Effector memory CD4-positive, alpha-beta T cell (primary cell): ENCODE measurements around the gene B9D1.
A peak's percentile ranks its signal among the peaks of the same experiment; 100 is the strongest.

Source experiments
- DNase-seq, 3 donors: peaks; one replicate each; pipeline ENCODE4 v3.0.0-alpha.2; 2020
- H3K27ac ChIP-seq: 2 replicates; pipeline ENCODE4 v1.7.0; 2013; ENCODE audit warnings: mild to moderate bottlenecking, low read length, moderate library complexity; ENCODE audit not compliant: insufficient read depth, poor library complexity, severe bottlenecking
- H3K27me3 ChIP-seq: replicated peaks from 2 replicates; pipeline ENCODE4 v1.7.0; 2013; ENCODE audit warnings: mild to moderate bottlenecking, low read length; ENCODE audit not compliant: insufficient read depth, control insufficient read depth, poor library complexity, severe bottlenecking
- H3K36me3 ChIP-seq: 2 replicates; pipeline ENCODE4 v1.7.0; 2013; ENCODE audit warnings: mild to moderate bottlenecking, low read length, moderate library complexity; ENCODE audit not compliant: control insufficient read depth, insufficient read depth
- H3K4me1 ChIP-seq: 2 replicates; pipeline ENCODE4 v1.7.0; 2013; ENCODE audit warnings: low read length, mild to moderate bottlenecking; ENCODE audit not compliant: control insufficient read depth, insufficient read depth, poor library complexity, severe bottlenecking
- H3K4me3 ChIP-seq: 2 replicates; pipeline ENCODE4 v1.7.0; 2013; ENCODE audit warnings: low read length, low read depth, mild to moderate bottlenecking; ENCODE audit not compliant: insufficient read depth, poor library complexity, severe bottlenecking
- H3K9me3 ChIP-seq: 2 replicates; pipeline ENCODE4 v1.7.0; 2013; ENCODE audit warnings: mild to moderate bottlenecking, low read length, moderate library complexity; ENCODE audit not compliant: control insufficient read depth

The B9D1 gene

DNA sequence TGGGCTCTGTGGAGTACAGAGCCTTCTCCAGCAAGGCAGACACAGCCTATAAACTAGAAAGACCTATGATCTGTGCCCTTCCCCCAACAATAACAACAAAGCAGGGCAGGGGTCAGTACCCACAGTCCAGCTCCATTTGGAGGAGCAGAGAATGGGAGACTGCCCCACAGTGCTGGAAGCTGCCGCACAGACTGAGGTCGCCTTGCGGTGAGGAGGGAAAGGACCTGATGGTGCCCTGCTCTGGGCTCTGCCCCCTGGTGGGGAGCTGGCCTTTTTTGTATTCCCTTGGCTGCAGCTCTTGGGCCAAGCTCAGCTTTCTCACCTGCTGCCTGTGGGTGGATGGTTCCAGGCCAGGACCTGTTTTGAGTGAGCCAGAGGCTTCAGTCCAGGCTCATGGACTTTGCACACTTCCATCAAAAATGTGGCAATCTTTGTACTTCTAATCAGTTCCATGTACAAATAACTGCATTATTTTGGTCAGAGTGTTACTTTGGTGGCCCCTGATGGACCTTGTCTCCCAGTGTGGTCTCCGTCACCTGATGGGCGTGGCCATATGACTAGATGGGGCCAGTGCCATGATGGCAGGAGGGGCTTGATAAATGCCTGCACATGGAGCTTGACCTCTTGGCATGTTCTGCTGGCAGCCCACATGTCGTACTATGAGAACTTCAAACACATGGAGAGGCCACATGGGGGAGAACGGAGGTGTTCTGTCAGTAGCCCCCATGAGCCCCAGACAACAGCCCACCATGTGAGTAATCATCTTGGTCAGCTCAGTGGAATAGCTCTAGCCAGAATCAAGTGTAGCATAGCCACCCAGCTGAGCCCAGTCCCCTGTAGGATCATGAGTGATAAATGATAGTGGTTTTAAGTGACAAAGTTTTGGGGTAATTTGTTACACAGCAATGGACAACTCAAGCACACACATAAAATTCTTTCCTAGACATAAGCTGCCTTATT is 24.2 kb downstream of the B9D1 start:
- Histone ChIP-seq H3K9me3 (no peaks in the 10 kb centered on the region), H3K27ac (no peak overlapping the region), H3K4me3 (no peak overlapping the region), H3K36me3 (no peaks in the 10 kb centered on the region), H3K27me3 (no peaks in the 10 kb centered on the region), H3K4me1 (no peaks in the 10 kb centered on the region)
- DNase-seq, result peak; percentile 20 to 47 (median 37)

DNA sequence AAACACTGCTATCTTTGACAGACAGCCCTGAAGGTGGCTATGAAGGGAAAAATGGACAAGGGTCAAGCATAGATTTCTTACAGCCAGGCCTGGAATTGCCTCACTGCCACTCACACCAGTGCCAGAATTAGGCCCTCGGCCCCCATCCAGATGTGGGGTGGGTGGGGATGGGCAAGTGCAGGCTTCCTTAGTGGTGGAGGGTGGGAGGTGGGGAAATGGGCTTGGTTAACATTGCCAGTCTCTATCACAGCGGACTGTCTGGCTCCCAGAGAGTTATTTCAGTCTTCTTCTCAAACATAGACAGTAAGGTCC is 24.9 kb downstream of the B9D1 start:
- no peaks in the 10 kb centered on the region for H3K9me3 ChIP-seq
- H3K36me3 ChIP-seq, result no peaks in the 10 kb centered on the region
- no peak overlapping the region for H3K4me3 ChIP-seq
- DNase-seq, result no peak
- no peaks in the 10 kb centered on the region for H3K4me1 ChIP-seq
- no peaks in the 10 kb centered on the region for H3K27me3 ChIP-seq
- H3K27ac ChIP-seq, result no peak overlapping the region

DNA sequence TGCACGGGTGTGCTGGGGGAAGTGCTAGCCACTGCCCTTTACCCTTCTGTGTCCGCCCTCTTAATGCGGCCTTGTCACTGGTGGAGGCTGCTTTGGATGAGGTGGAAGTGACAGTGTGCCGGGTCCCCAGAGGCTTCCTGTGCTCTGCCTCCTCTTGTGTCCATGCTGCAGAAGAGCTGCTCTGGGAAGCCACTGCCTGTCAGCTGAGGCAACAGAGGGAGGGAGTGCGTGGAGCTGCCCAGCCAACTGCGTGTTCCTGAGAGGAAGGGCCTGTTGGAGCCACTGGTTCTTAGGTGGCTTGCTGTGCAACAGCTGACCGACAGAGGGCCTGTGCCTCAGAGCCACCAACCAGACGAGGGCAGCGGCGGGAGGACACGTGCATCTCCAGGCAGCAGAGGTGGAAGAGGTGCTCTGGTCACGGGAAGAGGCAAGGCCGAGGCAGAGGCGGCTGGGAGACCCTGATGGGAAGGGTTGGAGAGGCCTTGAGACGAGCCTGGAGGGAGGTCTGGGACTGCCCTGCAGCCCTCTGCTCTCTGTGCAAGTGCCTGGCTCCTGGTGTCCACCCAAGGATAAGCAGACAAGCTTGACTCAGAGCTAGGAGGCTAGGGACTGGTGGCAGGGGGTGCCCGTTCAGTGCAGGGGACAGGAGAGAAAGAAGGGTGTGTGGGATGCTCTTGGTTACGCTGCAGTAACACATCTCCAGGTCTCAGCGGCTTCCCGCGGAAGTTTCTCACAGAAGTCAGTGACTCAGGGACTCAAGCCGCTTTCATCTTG is 25.4 kb downstream of the B9D1 start:
- H3K4me1 ChIP-seq, result no peaks in the 10 kb centered on the region
- no peak overlapping the region for H3K4me3 ChIP-seq
- no peaks in the 10 kb centered on the region for H3K36me3 ChIP-seq
- no peaks in the 10 kb centered on the region for H3K9me3 ChIP-seq
- DNase-seq, result no peak
- H3K27ac ChIP-seq, result no peak overlapping the region
- no peaks in the 10 kb centered on the region for H3K27me3 ChIP-seq

DNA sequence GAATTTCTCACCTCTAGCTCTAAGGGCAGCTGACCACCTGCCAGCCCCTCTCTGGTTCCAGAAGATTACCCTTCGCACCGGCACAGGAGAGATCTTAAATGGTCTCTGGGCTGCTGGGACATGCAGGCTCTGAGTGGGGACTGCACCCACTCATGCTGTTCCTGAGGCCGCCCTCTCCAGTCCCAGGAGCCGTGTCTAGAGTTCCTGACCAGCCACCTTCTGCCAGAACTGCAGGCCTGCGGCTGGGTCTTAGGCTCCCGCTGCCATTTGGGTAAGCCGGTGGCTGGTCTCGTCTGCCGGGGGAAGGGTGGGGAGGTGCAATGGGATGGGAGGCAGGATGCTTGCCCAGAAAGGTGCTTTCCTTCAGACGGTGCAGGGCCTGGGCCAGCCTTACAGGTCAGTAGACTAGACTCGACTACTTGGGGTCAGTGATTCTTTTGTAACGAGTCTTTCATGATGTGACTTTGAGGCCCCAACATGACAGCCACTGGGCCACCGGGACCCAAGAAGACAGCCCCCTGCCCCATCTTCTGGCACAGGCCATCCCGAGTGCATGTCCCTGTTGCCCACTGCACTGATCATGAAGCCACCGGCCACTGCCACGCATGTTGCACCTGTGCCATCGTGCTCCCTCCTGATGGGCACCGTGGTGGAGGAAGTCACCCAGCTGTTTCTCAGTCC is 26.4 kb downstream of the B9D1 start:
- Histone ChIP-seq H3K27ac (no peak overlapping the region), H3K4me3 (no peak overlapping the region), H3K9me3 (no peaks in the 10 kb centered on the region), H3K4me1 (no peaks in the 10 kb centered on the region), H3K36me3 (no peaks in the 10 kb centered on the region), H3K27me3 (no peaks in the 10 kb centered on the region)
- no peak for DNase-seq

DNA sequence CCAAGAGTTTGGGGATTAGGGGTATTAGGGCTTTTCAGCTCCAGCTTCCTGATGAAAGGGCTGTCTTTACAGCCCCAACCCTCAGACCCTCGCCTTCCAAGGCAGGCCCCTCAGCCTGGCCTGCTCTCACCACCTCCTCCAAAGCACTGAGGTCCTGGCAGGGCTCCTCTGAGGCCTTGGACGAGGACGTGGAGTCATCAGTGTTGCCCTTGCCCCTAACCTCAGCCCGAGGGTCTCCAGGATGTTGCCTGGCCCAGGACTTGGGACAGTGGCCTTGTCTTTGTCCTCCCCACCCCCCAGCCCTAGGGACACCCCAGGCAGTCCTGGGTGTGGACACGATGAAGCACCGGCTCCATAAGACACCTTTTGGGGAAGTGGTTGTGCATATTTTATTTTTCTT is 28.2 kb downstream of the B9D1 start:
- Histone ChIP-seq H3K4me3 (no peak overlapping the region), H3K36me3 (no peaks in the 10 kb centered on the region), H3K9me3 (no peaks in the 10 kb centered on the region), H3K27ac (no peak overlapping the region), H3K27me3 (no peaks in the 10 kb centered on the region), H3K4me1 (no peaks in the 10 kb centered on the region)
- no peak for DNase-seq

DNA sequence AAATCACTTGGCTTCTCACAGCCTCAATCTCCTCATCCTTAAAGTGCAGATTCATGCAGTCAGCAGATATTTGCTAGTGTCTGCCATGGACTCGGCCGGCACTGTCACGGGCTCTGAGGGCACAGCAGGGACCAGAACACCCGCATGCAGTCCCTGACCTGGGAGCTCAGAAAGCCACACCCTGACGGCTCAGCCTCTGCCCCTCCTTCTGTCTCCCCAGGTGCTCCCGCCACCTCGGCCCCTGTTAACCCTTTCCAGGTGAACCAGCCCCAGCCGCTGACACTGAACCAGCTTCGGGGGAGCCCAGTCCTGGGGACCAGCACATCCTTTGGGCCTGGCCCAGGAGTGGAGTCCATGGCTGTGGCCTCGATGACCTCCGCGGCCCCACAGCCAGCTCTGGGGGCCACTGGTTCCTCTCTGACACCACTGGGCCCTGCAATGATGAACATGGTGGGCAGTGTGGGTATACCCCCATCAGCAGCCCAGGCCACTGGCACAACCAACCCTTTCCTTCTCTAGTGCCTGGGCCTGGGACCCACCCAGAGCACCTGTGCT is 28.7 kb downstream of the B9D1 start:
- no peak for DNase-seq
- H3K36me3 ChIP-seq, result no peaks in the 10 kb centered on the region
- no peaks in the 10 kb centered on the region for H3K4me1 ChIP-seq
- no peaks in the 10 kb centered on the region for H3K9me3 ChIP-seq
- H3K4me3 ChIP-seq, result no peak overlapping the region
- no peaks in the 10 kb centered on the region for H3K27me3 ChIP-seq
- H3K27ac ChIP-seq, result no peak overlapping the region

DNA sequence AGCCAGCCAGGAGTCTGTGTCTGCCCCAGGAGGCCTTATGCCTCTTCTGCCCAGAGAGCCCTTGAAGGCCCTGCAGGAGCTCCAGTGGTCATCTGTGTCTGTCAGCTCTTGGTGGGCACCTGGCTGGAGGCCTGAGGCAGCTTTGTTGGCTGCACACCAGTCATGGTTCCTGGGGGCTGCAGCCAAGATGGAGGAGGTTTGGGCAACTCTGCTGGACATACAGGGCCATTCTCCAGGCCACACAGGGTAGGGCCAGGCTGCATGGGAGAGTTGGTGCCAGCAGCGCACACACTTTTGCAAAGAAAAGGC is 29.4 kb downstream of the B9D1 start:
- no peaks in the 10 kb centered on the region for H3K36me3 ChIP-seq
- H3K4me1 ChIP-seq, result no peaks in the 10 kb centered on the region
- H3K27ac ChIP-seq, result no peak overlapping the region
- no peaks in the 10 kb centered on the region for H3K9me3 ChIP-seq
- H3K27me3 ChIP-seq, result no peaks in the 10 kb centered on the region
- no peak overlapping the region for H3K4me3 ChIP-seq
- DNase-seq, result no peak

DNA sequence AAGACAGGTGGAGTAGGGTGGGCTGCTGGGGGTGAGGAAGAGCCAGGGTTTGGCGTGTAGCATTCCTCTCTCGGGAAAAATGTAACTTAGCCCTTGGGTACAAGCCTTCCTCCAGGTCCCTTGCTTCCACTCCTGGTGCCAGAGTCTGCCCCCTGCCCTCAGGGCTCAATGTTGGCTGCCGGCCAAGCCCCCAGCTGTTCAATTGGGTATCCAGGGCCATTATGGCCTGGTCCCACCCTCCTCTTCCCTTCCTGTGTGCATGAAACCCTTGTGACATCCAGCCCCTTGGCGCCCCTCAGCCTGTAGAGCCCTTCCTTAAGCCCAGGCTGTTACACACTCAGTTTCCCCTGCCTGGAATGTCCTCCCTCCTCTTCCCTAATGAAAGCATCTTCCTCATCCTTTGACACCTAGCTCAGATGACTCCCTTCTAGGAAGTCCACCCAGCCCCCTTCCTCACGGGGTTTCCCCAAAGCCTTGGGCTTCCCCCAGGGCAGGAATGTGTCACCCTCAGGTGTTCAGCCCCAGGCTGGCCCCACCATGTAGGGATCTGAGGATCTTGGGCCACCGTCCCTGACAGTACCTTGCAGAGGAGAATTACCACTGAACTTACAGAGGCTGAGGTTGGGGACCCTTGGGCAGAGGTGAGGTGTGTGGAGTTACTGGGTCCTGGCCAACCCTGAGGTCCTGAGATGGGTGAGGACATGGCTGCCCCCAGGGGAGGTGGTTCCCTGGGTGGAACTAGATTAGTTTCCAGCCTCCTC is 30.0 kb downstream of the B9D1 start:
- Histone ChIP-seq H3K36me3 (no peaks in the 10 kb centered on the region), H3K27me3 (no peaks in the 10 kb centered on the region), H3K4me1 (no peaks in the 10 kb centered on the region), H3K27ac (no peak overlapping the region), H3K4me3 (no peak overlapping the region), H3K9me3 (no peaks in the 10 kb centered on the region)
- DNase-seq, result no peak

DNA sequence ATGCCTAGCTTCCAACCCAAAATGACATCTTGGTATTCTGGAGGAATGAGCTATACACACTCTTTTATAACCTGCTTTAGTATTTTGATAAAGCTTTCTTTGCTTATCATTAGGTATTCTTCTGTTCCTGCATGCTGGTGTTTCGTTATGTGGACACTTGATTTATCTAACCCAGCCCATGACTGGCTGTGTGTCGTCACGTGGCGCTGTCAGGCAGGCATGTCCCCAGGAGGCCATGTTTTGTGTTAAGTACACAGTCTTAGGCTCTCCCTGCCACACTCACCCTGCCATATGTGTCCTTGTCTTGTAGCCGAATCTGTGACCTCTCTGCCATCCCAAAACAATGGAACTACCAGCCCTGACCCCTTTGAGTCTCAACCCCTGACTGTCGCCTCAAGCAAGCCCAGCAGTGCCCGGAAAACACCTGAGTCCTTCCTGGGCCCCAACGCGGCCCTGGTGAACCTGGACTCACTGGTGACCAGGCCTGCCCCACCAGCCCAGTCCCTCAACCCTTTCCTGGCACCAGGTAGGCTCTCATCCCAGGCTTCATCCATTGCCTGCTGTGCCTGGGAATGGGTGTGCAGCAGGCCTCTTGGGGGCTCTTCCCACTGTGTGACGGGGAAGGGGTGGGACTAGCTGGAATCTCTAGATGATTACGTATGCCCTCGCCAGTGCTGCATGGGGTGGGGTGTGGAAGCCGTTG is 30.8 kb downstream of the B9D1 start:
- no peak for DNase-seq
- H3K4me1 ChIP-seq, result no peaks in the 10 kb centered on the region

More for the DNA sequence above, 30.8 kb downstream of the B9D1 start:
- Histone ChIP-seq H3K9me3 (no peaks in the 10 kb centered on the region), H3K27me3 (no peaks in the 10 kb centered on the region), H3K4me3 (no peak overlapping the region), H3K27ac (no peak overlapping the region), H3K36me3 (no peaks in the 10 kb centered on the region)
